Adrenal gland (tissue), 5 donors: ENCODE results near the gene TBC1D3B.

Experiments
- POLR2A ChIP-seq, 2 donors: fragments of 450-650 bp; IDR thresholded peaks; one replicate each; pipeline ENCODE4 v1.6.1; 2017; ENCODE audit warnings: antibody characterized with exemption in 2 of 2, mild to moderate bottlenecking in 2 of 2, moderate library complexity in 1 of 2
- TF ChIP-seq, protein P1 (sequence below), 6 experiments: fragments of 450-650 bp in 4 of 6; fragments of 200-600 bp in 2 of 6; sonication (generic) in 1 of 6; IDR thresholded peaks; 1 replicate in 5 of 6; 2 replicates in 1 of 6; pipeline versions ENCODE4 v1.5.1 to v1.8.0; 2016 to 2021; ENCODE audit warnings: antibody characterized with exemption in 6 of 6, mild to moderate bottlenecking in 2 of 6, moderate library complexity in 1 of 6
- donor health status: DM: no; HTN: no; CAD: no.

DNA sequence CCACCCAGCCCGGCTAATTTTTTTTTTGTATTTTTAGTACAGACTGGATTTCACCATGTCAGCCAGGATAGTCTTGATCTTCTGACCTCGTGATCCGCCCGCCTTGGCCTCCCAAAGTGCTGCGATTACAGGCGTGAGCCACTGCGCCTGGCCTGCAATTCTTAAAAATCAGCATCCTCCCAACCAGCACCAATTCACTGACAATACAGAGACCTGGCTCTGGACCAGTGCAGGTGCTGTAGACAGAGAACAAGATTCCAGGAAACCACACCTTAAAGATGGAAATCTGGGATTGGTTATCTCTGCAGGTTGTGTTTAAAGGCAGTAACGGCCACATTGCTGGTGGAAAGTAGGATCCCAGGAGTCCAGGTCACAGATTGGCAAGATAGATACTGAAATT lies 33.6 kb downstream of the TBC1D3B start:
- TF ChIP-seq, protein P1, sequence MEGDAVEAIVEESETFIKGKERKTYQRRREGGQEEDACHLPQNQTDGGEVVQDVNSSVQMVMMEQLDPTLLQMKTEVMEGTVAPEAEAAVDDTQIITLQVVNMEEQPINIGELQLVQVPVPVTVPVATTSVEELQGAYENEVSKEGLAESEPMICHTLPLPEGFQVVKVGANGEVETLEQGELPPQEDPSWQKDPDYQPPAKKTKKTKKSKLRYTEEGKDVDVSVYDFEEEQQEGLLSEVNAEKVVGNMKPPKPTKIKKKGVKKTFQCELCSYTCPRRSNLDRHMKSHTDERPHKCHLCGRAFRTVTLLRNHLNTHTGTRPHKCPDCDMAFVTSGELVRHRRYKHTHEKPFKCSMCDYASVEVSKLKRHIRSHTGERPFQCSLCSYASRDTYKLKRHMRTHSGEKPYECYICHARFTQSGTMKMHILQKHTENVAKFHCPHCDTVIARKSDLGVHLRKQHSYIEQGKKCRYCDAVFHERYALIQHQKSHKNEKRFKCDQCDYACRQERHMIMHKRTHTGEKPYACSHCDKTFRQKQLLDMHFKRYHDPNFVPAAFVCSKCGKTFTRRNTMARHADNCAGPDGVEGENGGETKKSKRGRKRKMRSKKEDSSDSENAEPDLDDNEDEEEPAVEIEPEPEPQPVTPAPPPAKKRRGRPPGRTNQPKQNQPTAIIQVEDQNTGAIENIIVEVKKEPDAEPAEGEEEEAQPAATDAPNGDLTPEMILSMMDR (IDR thresholded peaks at IDR 0.05) = no peak
- TF ChIP-seq POLR2A (IDR thresholded peaks at IDR 0.05) = no peak
